ENCODE measurements around the gene MMP15.

Gene MMP15

GRCh38 chr16:58035356-58036170, 10.0 kb downstream of the MMP15 start:
- peak; percentile 43 for DNase-seq

- DNase-seq: no peak
Observed at GRCh38 chr16:58036943-58037342, 11.4 kb downstream of the MMP15 start.

GRCh38 chr16:58037365-58038057, 12.0 kb downstream of the MMP15 start:
- DNase-seq: no peak

GRCh38 chr16:58038219-58038641, 12.7 kb downstream of the MMP15 start:
- no peak for DNase-seq

GRCh38 chr16:58039829-58040495, 14.4 kb downstream of the MMP15 start:
- no peak for DNase-seq

- no peak for DNase-seq
Observed at GRCh38 chr16:58040496-58040846, 14.9 kb downstream of the MMP15 start.

- no peak for DNase-seq
Observed at GRCh38 chr16:58040945-58041627, 15.5 kb downstream of the MMP15 start.

GRCh38 chr16:58041628-58041955, 16.0 kb downstream of the MMP15 start:
- DNase-seq: no peak

- no peak for DNase-seq
Observed at GRCh38 chr16:58042001-58042885, 16.7 kb downstream of the MMP15 start.

- no peak for DNase-seq
Observed at GRCh38 chr16:58042886-58043515, 17.4 kb downstream of the MMP15 start.

- DNase-seq: no peak
Observed at GRCh38 chr16:58043571-58044155, 18.1 kb downstream of the MMP15 start.

GRCh38 chr16:58044266-58045019, 18.9 kb downstream of the MMP15 start:
- no peak for DNase-seq

GRCh38 chr16:58045096-58045495, 19.5 kb downstream of the MMP15 start:
- no peak for DNase-seq

GRCh38 chr16:58046054-58046881, 20.7 kb downstream of the MMP15 start:
- no peak for DNase-seq

GRCh38 chr16:58046936-58047335, 21.4 kb downstream of the MMP15 start:
- no peak for DNase-seq

GRCh38 chr16:58047557-58048348, 22.2 kb downstream of the MMP15 start:
- DNase-seq: no peak

- DNase-seq: no peak
Observed at GRCh38 chr16:58048494-58049231, 23.1 kb downstream of the MMP15 start.
